HG03378 (cell line): ENCODE data around the gene FASTKD2.

ENCODE experiments used
- ATAC-seq: cut with Tn5 transposase; IDR thresholded peaks from one replicate; pipeline ENCODE4 v1.9.1; 2021; ENCODE audit warnings: mild to moderate bottlenecking, moderate library complexity; ENCODE audit not compliant: unreplicated experiment

FASTKD2 gene

DNA sequence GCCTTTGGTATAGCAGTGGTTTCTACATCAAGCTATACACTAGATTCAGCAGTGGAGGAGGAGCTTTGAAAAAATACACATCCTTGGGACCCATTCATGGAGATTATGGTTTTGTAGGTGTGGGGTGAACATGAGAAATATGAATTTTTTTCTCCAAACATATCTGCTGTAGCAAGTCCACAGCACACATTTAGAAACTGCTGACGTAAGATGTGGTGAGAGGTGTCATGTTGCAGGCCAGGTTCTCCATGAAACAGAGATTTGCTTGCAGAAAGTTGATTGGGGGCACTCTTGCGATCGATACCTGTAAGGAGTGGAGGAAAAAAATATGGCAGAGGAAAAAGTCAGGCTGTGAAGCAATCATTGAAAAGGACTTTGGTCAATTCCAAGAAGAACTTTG, 67.9 kb downstream of the FASTKD2 start:
- no peak for ATAC-seq

- ATAC-seq, result no peak
These were observed 71.3 kb downstream of the FASTKD2 start for GRCh38 chr2:206836722-206837121.

DNA sequence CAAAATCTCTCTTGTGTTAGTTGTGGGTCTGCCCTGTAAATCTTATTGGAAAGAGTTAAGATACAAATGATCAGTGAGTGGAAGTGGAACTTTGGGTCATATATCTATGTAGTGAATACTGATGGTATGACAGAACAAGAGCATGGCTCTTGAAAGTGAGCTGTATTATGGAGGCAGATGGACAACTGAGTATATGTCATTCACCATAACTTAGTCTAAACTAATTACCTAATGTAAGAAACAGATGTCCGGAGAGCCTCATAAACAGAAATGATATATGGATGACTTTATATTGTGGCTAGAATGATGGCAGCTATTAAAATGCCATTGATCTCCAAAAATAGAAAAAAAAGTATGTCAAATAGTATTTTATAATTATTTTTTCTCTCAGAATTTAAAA, 72.4 kb downstream of the FASTKD2 start:
- ATAC-seq, result no peak

DNA sequence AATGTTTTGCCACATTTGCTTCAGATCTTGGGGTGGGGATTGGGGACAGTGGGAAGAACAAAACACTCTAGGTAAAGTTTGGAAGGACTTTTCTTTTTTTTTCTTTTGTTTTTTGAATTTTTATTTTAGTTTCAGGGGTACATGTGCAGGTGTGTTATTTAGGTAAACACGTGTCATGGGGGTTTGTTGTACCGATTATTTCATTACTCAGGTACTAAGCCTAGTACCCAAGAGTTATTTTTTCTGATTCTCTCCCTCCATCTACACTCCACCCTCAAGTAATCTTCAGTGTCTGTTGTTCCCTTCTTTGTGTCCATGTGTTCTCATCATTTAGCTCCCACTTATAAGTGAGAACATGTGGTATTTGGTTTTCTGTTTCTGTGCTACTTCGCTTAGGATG, 73.3 kb downstream of the FASTKD2 start:
- ATAC-seq, result no peak

- no peak for ATAC-seq
These were observed 75.6 kb downstream of the FASTKD2 start for GRCh38 chr2:206840999-206841398.
